SK-N-SH treated with all-trans-retinoic acid at 6 μM for 48 hours (cell line): ENCODE results near the gene DHCR7.

Source experiments
- ATAC-seq: fragments of 200-7000 bp; cut with Tn5 transposase; 3 replicates; pipeline ENCODE4 v1.9.1; 2020; ENCODE audit warnings: mild to moderate bottlenecking, moderate library complexity
- ARNTL ChIP-seq: fragments of 450-650 bp; formaldehyde crosslinking; IDR thresholded peaks from 2 replicates; pipeline ENCODE4 v1.5.0; 2020; ENCODE audit warnings: low read depth, mild to moderate bottlenecking, moderate library complexity, borderline replicate concordance
- BACH2 ChIP-seq: fragments of 250-450 bp; sonication (Bioruptor Pico); IDR thresholded peaks from 2 replicates; pipeline ENCODE4 v1.9.0; 2021; ENCODE audit warnings: mild to moderate bottlenecking, borderline replicate concordance
- CSDC2 ChIP-seq: fragments of 250-450 bp; sonication (Bioruptor Pico); IDR thresholded peaks from 2 replicates; pipeline ENCODE4 v1.5.0; 2020; ENCODE audit warnings: mild to moderate bottlenecking, moderate library complexity
- ESRRG ChIP-seq: fragments of 250-450 bp; sonication (Bioruptor Pico); IDR thresholded peaks from 2 replicates; pipeline ENCODE4 v1.6.1; 2021; ENCODE audit warnings: mild to moderate bottlenecking
- GLIS3 ChIP-seq: fragments of 250-450 bp; sonication (Bioruptor Pico); IDR thresholded peaks from 2 replicates; pipeline ENCODE4 v1.5.0; 2020; ENCODE audit warnings: mild to moderate bottlenecking, moderate library complexity
- ISL1 ChIP-seq: fragments of 250-450 bp; sonication (Bioruptor Pico); IDR thresholded peaks from 2 replicates; pipeline ENCODE4 v2.1.2; 2022; ENCODE audit warnings: mild to moderate bottlenecking, moderate library complexity
- OSR1 ChIP-seq: fragments of 250-450 bp; sonication (Bioruptor Pico); IDR thresholded peaks from 2 replicates; pipeline ENCODE4 v1.8.0; 2022; ENCODE audit warnings: moderate library complexity, mild to moderate bottlenecking, inconsistent platforms
- PPARA ChIP-seq: fragments of 250-450 bp; sonication (Bioruptor Pico); IDR thresholded peaks from 2 replicates; pipeline ENCODE4 v1.5.0; 2020; ENCODE audit warnings: mild to moderate bottlenecking, borderline replicate concordance
- RARB ChIP-seq: fragments of 250-450 bp; sonication (Bioruptor Pico); IDR thresholded peaks from 2 replicates; pipeline ENCODE4 v1.8.0; 2021; ENCODE audit warnings: mild to moderate bottlenecking, moderate library complexity
- SNAI2 ChIP-seq: fragments of 250-450 bp; sonication (Bioruptor Pico); IDR thresholded peaks from 2 replicates; pipeline ENCODE4 v1.5.0; 2020; ENCODE audit warnings: mild to moderate bottlenecking, moderate library complexity
- TOX ChIP-seq: fragments of 250-450 bp; sonication (Bioruptor Pico); IDR thresholded peaks from 2 replicates; pipeline ENCODE4 v1.8.0; 2021; ENCODE audit warnings: mild to moderate bottlenecking, moderate library complexity, borderline replicate concordance
- ZC3H10 ChIP-seq: fragments of 250-450 bp; sonication (Bioruptor Pico); IDR thresholded peaks from 2 replicates; pipeline ENCODE4 v1.5.1; 2021; ENCODE audit warnings: mild to moderate bottlenecking, moderate library complexity
- ZFP3 ChIP-seq: fragments of 250-450 bp; sonication (Bioruptor Pico); IDR thresholded peaks from 2 replicates; pipeline ENCODE4 v1.5.0; 2020; ENCODE audit warnings: mild to moderate bottlenecking, moderate library complexity
- ZFP30 ChIP-seq: fragments of 450-650 bp; formaldehyde crosslinking; IDR thresholded peaks from 2 replicates; pipeline ENCODE4 v1.5.0; 2022; ENCODE audit warnings: mild to moderate bottlenecking, moderate library complexity
- ZNF565 ChIP-seq: fragments of 450-650 bp; formaldehyde crosslinking; conservative IDR thresholded peaks from 2 replicates; pipeline ENCODE4 v1.5.0; 2020; ENCODE audit warnings: low read depth, mild to moderate bottlenecking, moderate library complexity
- ZNF70 ChIP-seq: fragments of 450-650 bp; formaldehyde crosslinking; IDR thresholded peaks from 2 replicates; pipeline ENCODE4 v1.5.0; 2020; ENCODE audit warnings: mild to moderate bottlenecking, moderate library complexity
- ZNF8 ChIP-seq: fragments of 450-650 bp; formaldehyde crosslinking; IDR thresholded peaks from 2 replicates; pipeline ENCODE4 v1.5.0; 2020; ENCODE audit warnings: mild to moderate bottlenecking, moderate library complexity
- TF ChIP-seq, protein P1 (sequence below): fragments of 250-450 bp; sonication (Bioruptor Pico); IDR thresholded peaks from 2 replicates; pipeline ENCODE4 v1.8.0; 2021; ENCODE audit warnings: low read depth, mild to moderate bottlenecking, moderate library complexity, borderline replicate concordance
- TF ChIP-seq, protein P2 (sequence below): fragments of 250-450 bp; sonication (Bioruptor Pico); IDR thresholded peaks from 2 replicates; pipeline ENCODE4 v1.8.0; 2020; ENCODE audit warnings: mild to moderate bottlenecking, moderate library complexity, borderline replicate concordance
- TF ChIP-seq, protein P3 (sequence below): fragments of 250-450 bp; sonication (Bioruptor Pico); IDR thresholded peaks from 2 replicates; pipeline ENCODE4 v1.5.1; 2020; ENCODE audit warnings: low read depth, mild to moderate bottlenecking, moderate library complexity
- TF ChIP-seq, protein P4 (sequence below): fragments of 250-450 bp; sonication (Bioruptor Pico); IDR thresholded peaks from 2 replicates; pipeline ENCODE4 v1.5.1; 2021; ENCODE audit warnings: mild to moderate bottlenecking, moderate library complexity
- TF ChIP-seq, protein P5 (sequence below): fragments of 250-450 bp; sonication (Bioruptor Pico); IDR thresholded peaks from 2 replicates; pipeline ENCODE4 v1.5.0; 2020; ENCODE audit warnings: mild to moderate bottlenecking, moderate library complexity

The DHCR7 gene

DNA sequence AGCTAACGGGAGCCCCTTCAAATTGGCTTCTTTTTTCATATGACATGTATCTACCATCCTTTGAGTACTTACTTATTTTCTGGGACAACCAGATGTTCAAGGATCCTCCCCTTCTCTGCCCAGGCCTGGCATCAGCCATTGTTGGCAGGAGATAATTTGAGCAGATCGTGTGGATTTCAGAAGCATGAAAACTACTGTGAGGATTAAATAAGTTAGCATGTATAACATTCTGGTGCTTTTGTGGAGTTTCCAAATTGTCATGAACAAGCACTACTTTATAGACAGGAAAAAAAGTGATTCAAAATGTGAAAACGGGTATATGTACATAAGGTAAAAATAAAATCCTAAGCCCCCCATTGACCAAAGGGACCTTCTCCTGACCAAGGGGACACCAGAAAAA lies 2.7 kb upstream of the DHCR7 start:
- no peak for ATAC-seq
- TF ChIP-seq BACH2 (no peak), PPARA (CRISPR knock-in tag) (no peak), ZNF565 (no peak), ZNF70 (CRISPR knock-in tag) (no peak), RARB (CRISPR knock-in tag) (no peak), ZC3H10 (CRISPR knock-in tag) (no peak), ZFP30 (CRISPR knock-in tag) (no peak), SNAI2 (no peak), ZFP3 (CRISPR knock-in tag) (no peak), ARNTL (CRISPR knock-in tag) (no peak), OSR1 (CRISPR knock-in tag) (no peak), GLIS3 (no peak), ESRRG (CRISPR knock-in tag) (no peak), TOX (CRISPR knock-in tag) (no peak), CSDC2 (CRISPR knock-in tag) (no peak), ISL1 (CRISPR knock-in tag) (no peak)
- TF ChIP-seq, protein P1, sequence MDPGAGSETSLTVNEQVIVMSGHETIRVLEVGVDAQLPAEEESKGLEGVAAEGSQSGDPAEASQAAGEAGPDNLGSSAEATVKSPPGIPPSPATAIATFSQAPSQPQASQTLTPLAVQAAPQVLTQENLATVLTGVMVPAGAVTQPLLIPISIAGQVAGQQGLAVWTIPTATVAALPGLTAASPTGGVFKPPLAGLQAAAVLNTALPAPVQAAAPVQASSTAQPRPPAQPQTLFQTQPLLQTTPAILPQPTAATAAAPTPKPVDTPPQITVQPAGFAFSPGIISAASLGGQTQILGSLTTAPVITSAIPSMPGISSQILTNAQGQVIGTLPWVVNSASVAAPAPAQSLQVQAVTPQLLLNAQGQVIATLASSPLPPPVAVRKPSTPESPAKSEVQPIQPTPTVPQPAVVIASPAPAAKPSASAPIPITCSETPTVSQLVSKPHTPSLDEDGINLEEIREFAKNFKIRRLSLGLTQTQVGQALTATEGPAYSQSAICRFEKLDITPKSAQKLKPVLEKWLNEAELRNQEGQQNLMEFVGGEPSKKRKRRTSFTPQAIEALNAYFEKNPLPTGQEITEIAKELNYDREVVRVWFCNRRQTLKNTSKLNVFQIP (CRISPR knock-in tag) = no peak
- TF ChIP-seq, protein P2, sequence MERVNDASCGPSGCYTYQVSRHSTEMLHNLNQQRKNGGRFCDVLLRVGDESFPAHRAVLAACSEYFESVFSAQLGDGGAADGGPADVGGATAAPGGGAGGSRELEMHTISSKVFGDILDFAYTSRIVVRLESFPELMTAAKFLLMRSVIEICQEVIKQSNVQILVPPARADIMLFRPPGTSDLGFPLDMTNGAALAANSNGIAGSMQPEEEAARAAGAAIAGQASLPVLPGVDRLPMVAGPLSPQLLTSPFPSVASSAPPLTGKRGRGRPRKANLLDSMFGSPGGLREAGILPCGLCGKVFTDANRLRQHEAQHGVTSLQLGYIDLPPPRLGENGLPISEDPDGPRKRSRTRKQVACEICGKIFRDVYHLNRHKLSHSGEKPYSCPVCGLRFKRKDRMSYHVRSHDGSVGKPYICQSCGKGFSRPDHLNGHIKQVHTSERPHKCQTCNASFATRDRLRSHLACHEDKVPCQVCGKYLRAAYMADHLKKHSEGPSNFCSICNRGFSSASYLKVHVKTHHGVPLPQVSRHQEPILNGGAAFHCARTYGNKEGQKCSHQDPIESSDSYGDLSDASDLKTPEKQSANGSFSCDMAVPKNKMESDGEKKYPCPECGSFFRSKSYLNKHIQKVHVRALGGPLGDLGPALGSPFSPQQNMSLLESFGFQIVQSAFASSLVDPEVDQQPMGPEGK (CRISPR knock-in tag) = no peak
- TF ChIP-seq, protein P3, sequence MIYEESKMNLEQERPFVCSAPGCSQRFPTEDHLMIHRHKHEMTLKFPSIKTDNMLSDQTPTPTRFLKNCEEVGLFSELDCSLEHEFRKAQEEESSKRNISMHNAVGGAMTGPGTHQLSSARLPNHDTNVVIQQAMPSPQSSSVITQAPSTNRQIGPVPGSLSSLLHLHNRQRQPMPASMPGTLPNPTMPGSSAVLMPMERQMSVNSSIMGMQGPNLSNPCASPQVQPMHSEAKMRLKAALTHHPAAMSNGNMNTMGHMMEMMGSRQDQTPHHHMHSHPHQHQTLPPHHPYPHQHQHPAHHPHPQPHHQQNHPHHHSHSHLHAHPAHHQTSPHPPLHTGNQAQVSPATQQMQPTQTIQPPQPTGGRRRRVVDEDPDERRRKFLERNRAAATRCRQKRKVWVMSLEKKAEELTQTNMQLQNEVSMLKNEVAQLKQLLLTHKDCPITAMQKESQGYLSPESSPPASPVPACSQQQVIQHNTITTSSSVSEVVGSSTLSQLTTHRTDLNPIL (CRISPR knock-in tag) = no peak
- TF ChIP-seq, all 23 proteins: peak for 0

DNA sequence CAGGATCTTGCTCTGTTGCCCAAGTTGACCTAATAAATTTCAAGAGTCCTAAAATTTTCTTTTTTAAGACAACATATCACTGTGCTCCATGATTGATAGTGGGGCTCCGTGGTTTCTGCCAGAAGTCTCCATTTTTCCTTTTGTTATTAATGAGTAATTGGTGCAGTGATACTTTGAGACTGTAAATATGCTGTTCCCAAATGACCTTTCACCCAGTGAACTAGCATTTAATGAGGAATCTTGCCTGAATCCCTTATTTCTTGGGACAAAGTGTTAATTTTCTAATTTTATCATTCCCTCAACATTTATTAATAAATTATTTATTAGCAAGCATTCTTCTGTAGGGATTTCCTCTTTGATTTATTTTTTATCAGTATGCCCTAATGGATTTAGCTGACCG lies 2.3 kb upstream of the DHCR7 start:
- TF ChIP-seq RARB (CRISPR knock-in tag) = no peak
- TF ChIP-seq ESRRG (CRISPR knock-in tag) = no peak
- TF ChIP-seq ZNF565 = no peak
- TF ChIP-seq PPARA (CRISPR knock-in tag) = no peak
- TF ChIP-seq, protein P2 (CRISPR knock-in tag) = no peak
- TF ChIP-seq, protein P1 (CRISPR knock-in tag) = no peak
- no peak for TF ChIP-seq OSR1 (CRISPR knock-in tag)
- TF ChIP-seq ISL1 (CRISPR knock-in tag) = no peak
- no peak for TF ChIP-seq ZNF70 (CRISPR knock-in tag)
- TF ChIP-seq ZFP3 (CRISPR knock-in tag) = no peak
- no peak for TF ChIP-seq ZNF8 (CRISPR knock-in tag)
- TF ChIP-seq, all 23 proteins: peak for 0
- no peak for ATAC-seq

DNA sequence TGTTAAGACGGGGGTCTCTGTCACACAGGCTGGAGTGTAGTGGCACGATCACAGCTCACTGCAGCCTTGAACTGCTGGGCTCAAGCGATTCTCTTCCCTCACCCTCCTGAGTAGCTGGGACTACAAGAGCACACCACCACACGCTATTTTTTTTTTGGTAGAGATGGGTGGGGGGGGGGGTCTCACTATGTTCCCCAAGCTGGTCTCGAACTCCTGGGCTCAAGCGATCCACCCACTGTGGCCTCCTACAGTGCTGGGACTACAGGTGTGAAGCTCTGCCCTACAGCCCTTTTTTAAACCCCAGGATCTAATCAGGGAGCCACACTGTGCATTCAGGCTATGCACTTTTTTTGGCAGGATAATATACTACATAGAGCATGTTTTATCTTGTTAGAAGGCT lies 1.4 kb upstream of the DHCR7 start:
- TF ChIP-seq, protein P4, sequence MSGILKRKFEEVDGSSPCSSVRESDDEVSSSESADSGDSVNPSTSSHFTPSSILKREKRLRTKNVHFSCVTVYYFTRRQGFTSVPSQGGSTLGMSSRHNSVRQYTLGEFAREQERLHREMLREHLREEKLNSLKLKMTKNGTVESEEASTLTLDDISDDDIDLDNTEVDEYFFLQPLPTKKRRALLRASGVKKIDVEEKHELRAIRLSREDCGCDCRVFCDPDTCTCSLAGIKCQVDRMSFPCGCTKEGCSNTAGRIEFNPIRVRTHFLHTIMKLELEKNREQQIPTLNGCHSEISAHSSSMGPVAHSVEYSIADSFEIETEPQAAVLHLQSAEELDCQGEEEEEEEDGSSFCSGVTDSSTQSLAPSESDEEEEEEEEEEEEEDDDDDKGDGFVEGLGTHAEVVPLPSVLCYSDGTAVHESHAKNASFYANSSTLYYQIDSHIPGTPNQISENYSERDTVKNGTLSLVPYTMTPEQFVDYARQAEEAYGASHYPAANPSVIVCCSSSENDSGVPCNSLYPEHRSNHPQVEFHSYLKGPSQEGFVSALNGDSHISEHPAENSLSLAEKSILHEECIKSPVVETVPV = no peak
- TF ChIP-seq, protein P2 (CRISPR knock-in tag) = no peak
- TF ChIP-seq, protein P5, sequence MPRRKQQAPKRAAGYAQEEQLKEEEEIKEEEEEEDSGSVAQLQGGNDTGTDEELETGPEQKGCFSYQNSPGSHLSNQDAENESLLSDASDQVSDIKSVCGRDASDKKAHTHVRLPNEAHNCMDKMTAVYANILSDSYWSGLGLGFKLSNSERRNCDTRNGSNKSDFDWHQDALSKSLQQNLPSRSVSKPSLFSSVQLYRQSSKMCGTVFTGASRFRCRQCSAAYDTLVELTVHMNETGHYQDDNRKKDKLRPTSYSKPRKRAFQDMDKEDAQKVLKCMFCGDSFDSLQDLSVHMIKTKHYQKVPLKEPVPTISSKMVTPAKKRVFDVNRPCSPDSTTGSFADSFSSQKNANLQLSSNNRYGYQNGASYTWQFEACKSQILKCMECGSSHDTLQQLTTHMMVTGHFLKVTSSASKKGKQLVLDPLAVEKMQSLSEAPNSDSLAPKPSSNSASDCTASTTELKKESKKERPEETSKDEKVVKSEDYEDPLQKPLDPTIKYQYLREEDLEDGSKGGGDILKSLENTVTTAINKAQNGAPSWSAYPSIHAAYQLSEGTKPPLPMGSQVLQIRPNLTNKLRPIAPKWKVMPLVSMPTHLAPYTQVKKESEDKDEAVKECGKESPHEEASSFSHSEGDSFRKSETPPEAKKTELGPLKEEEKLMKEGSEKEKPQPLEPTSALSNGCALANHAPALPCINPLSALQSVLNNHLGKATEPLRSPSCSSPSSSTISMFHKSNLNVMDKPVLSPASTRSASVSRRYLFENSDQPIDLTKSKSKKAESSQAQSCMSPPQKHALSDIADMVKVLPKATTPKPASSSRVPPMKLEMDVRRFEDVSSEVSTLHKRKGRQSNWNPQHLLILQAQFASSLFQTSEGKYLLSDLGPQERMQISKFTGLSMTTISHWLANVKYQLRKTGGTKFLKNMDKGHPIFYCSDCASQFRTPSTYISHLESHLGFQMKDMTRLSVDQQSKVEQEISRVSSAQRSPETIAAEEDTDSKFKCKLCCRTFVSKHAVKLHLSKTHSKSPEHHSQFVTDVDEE (CRISPR knock-in tag) = no peak
- TF ChIP-seq, all 23 proteins: peak for 0
- ATAC-seq = no peak
